ENCODE measurements around the gene FBLN5.
"Not testable (repeated sequence)": the region's sequence is repeated elsewhere in the genome, so short reads cannot be mapped to it uniquely, and the experiment has no call there.

FBLN5 gene

GRCh38 chr14:91875525-91876286 is 71.8 kb downstream of the FBLN5 start:
- TF ChIP-seq CTCF (conservative IDR thresholded peaks at IDR 0.05; ENCODE audit: control insufficient read depth, insufficient read depth, low read depth, low read length), result no peak
- H3K4me3 ChIP-seq (ENCODE audit: control insufficient read depth, low read depth, low read length), result no peak overlapping the region

GRCh38 chr14:91873471-91874415 is 73.8 kb downstream of the FBLN5 start:
- peak; percentile 42 for DNase-seq (ENCODE audit: low read depth)
- TF ChIP-seq CTCF (conservative IDR thresholded peaks at IDR 0.05; ENCODE audit: control insufficient read depth, insufficient read depth, low read depth, low read length), result no peak
- no peak overlapping the region for H3K4me3 ChIP-seq (ENCODE audit: control insufficient read depth, low read depth, low read length)

More at GRCh38 chr14:91875525-91876286, 71.8 kb downstream of the FBLN5 start:
- DNase-seq (ENCODE audit: low read depth), result no peak

GRCh38 chr14:91872517-91873470 is 74.7 kb downstream of the FBLN5 start:
- peak; percentile 89 for DNase-seq (ENCODE audit: low read depth)
- no peak for TF ChIP-seq CTCF (conservative IDR thresholded peaks at IDR 0.05; ENCODE audit: control insufficient read depth, insufficient read depth, low read depth, low read length)
- H3K4me3 ChIP-seq (ENCODE audit: control insufficient read depth, low read depth, low read length), result no peak overlapping the region

GRCh38 chr14:91872011-91872501 is 75.4 kb downstream of the FBLN5 start:
- DNase-seq (ENCODE audit: low read depth), result peak; percentile 78
- no peak overlapping the region for H3K4me3 ChIP-seq (ENCODE audit: control insufficient read depth, low read depth, low read length)
- TF ChIP-seq CTCF (conservative IDR thresholded peaks at IDR 0.05; ENCODE audit: control insufficient read depth, insufficient read depth, low read depth, low read length), result no peak

GRCh38 chr14:91871401-91871800 is 76.1 kb downstream of the FBLN5 start:
- DNase-seq (ENCODE audit: low read depth); H3K4me3 ChIP-seq (ENCODE audit: control insufficient read depth, low read depth, low read length): not testable (repeated sequence)

GRCh38 chr14:91870890-91871289 is 76.6 kb downstream of the FBLN5 start:
- no peak overlapping the region for H3K4me3 ChIP-seq (ENCODE audit: control insufficient read depth, low read depth, low read length)
- TF ChIP-seq CTCF (conservative IDR thresholded peaks at IDR 0.05; ENCODE audit: control insufficient read depth, insufficient read depth, low read depth, low read length), result no peak
- DNase-seq (ENCODE audit: low read depth), result no peak
